HEK293T (cell line): ENCODE data around the gene STXBP1.
"Not testable (repeated sequence)": the region's sequence is repeated elsewhere in the genome, so short reads cannot be mapped to it uniquely, and the experiment has no call there.

Source experiments
- CTCF ChIA-PET: fragments of 350-600 bp; formaldehyde crosslinking; extraction: SDS; loops from one replicate; lab custom pipeline; 2021; ENCODE audit warnings: antibody characterized with exemption, inconsistent platforms; lab: Yijun Ruan, JAX
- POLR2A ChIA-PET: fragments of 350-600 bp; formaldehyde crosslinking; extraction: SDS; loops from one replicate; lab custom pipeline; 2020; ENCODE audit warnings: antibody characterized with exemption, inconsistent platforms; lab: Yijun Ruan, JAX
- DNase-seq: peaks from one replicate; pipeline ENCODE4 v3.0.0; 2012; ENCODE audit warnings: mixed read lengths; ENCODE audit errors: extremely low spot score
- ARNT ChIP-seq: fragments of 450-650 bp; IDR thresholded peaks from 2 replicates; pipeline ENCODE4 v1.6.1; 2017; ENCODE audit warnings: mild to moderate bottlenecking
- BHLHE40 ChIP-seq: fragments of 450-650 bp; IDR thresholded peaks from 2 replicates; pipeline ENCODE4 v1.6.1; 2016; ENCODE audit warnings: mild to moderate bottlenecking, moderate library complexity, borderline replicate concordance
- CTBP1 ChIP-seq: fragments of 450-650 bp; IDR thresholded peaks from 2 replicates; pipeline ENCODE4 v1.6.1; 2016; ENCODE audit warnings: borderline replicate concordance
- ELF4 ChIP-seq: fragments of 450-650 bp; IDR thresholded peaks from 2 replicates; pipeline ENCODE4 v1.6.1; 2017; ENCODE audit warnings: antibody characterized with exemption
- FOXA1 ChIP-seq: fragments of 450-650 bp; IDR thresholded peaks from 2 replicates; pipeline ENCODE4 v1.6.1; 2016; ENCODE audit warnings: mild to moderate bottlenecking
- FOXK2 ChIP-seq: fragments of 450-650 bp; IDR thresholded peaks from 2 replicates; pipeline ENCODE4 v1.6.1; 2016; ENCODE audit warnings: mild to moderate bottlenecking
- FOXM1 ChIP-seq: fragments of 450-650 bp; IDR thresholded peaks from 2 replicates; pipeline ENCODE4 v1.6.1; 2017; ENCODE audit warnings: mild to moderate bottlenecking, borderline replicate concordance
- HDGF ChIP-seq: fragments of 450-650 bp; IDR thresholded peaks from 2 replicates; pipeline ENCODE4 v1.6.1; 2017; ENCODE audit warnings: antibody characterized with exemption, borderline replicate concordance
- L3MBTL2 ChIP-seq: fragments of 450-650 bp; conservative IDR thresholded peaks from 2 replicates; pipeline ENCODE4 v1.6.1; 2016; ENCODE audit warnings: mild to moderate bottlenecking
- LEF1 ChIP-seq: fragments of 450-650 bp; IDR thresholded peaks from 2 replicates; pipeline ENCODE4 v1.6.1; 2017; ENCODE audit warnings: mild to moderate bottlenecking, borderline replicate concordance
- NFRKB ChIP-seq: fragments of 450-650 bp; IDR thresholded peaks from 2 replicates; pipeline ENCODE4 v1.6.1; 2016; ENCODE audit warnings: mild to moderate bottlenecking, moderate library complexity
- PKNOX1 ChIP-seq: fragments of 450-650 bp; IDR thresholded peaks from 2 replicates; pipeline ENCODE4 v1.6.1; 2016
- SP1 ChIP-seq: fragments of 450-650 bp; IDR thresholded peaks from 2 replicates; pipeline ENCODE4 v1.6.1; 2017
- SUZ12 ChIP-seq: fragments of 450-650 bp; IDR thresholded peaks from 2 replicates; pipeline ENCODE4 v1.6.1; 2016; ENCODE audit warnings: mild to moderate bottlenecking
- TARDBP ChIP-seq: fragments of 450-650 bp; IDR thresholded peaks from 2 replicates; pipeline ENCODE4 v1.6.1; 2016
- ZNF384 ChIP-seq: fragments of 450-650 bp; IDR thresholded peaks from 2 replicates; pipeline ENCODE4 v1.6.1; 2016

STXBP1 gene

DNA sequence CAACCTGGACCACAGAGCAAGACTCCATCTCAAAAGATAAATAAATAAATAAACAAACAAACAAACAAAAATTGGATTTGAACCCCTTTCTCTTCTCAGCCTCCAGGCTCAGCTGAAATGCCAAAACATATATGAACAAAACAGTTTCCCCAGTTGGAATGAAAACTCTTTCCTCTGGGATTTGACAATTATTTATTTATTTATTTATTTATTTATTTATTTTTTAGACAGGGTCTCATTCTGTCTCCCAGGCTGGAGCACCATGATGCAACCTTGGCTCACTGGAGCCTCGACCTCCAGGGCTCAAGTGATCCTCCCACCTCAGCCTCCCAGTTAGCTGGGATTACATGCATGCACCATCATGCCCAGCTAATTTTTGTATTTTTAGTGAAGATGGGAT, 6.0 kb upstream of the STXBP1 start:
- CTCF ChIA-PET, result no interaction called here
- TF ChIP-seq PKNOX1 (no peak), LEF1 (no peak), SP1 (no peak), CTBP1 (no peak), FOXA1 (no peak), FOXK2 (no peak), ZNF384 (no peak), ARNT (no peak), BHLHE40 (no peak), L3MBTL2 (no peak), TARDBP (no peak), HDGF (no peak), FOXM1 (no peak), NFRKB (no peak)
- POLR2A ChIA-PET, result no interaction called here
- DNase-seq, result no peak

DNA sequence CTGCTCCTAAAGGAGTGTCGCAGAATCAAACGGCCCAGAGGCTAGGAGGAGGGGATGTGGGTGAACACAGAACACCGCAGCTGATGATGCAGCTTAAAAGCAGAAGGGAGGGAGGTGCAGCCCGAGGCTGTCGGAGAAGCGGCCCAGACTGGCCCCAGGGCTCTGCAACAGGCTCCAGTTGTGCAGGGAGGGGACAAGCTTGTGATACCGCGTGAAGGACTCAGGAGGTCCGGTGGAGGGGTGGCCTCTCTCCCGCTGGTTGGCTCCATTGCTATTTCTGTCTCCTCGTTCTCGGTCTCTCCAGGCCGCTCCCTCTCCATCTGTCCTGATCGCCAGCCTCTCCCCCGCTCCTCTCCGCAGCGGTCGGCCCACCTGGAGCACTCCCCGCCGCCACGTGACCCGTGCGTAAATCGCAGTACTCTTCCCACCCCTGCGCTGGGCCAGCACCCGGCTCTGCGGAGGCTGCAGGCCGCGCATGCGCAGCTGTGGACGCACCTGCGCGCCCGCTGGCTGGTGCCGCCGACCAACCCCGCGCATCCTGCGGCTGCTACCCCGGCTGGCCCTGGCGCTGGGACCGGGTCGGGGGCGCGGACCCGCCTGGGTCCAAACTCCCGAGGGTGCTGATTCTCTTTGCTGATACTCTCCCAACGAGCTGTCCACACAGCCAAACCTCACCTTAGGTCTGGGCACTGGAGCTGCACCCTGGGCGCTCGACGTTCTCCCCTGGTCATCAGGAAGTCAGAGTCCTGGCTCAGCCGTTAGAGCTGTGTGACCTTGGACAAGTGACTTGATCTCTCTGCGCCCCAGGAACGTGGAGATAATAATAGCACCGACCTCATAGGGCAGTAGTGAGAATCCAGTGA, 3.7 kb upstream of the STXBP1 start:
- CTCF ChIA-PET, result interaction anchor here (0.8 to 1.6 kb wide), 3 partner anchors 18 to 127 kb away, joined by 3 to 5 read pairs (median 4); partner anchors contain the start of gene TOR2A
- POLR2A ChIA-PET, result interaction anchor here (0.7 to 1.3 kb wide), 7 partner anchors 14 to 127 kb away, joined by 3 to 8 read pairs (median 3); partner anchors contain the start of gene TOR2A
- peak; percentile 79 for TF ChIP-seq L3MBTL2
- TF ChIP-seq FOXM1, result no peak
- DNase-seq, result peak; percentile 89

- ChIA-PET CTCF (no interaction called here), POLR2A (interaction anchor here (0.7 to 1.5 kb wide), 4 partner anchors 8 to 124 kb away, joined by 3 to 5 read pairs (median 3); partner anchors contain the start of genes PTRH1, TOR2A and TTC16)
- TF ChIP-seq FOXK2, result no peak
- 0 out of 2 replicates have a peak, but pooled peaks have one; percentile 6 for TF ChIP-seq CTBP1
- no peak for DNase-seq
Measured at GRCh38 chr9:127611603-127611898, 526 bp upstream of the STXBP1 start.

DNA sequence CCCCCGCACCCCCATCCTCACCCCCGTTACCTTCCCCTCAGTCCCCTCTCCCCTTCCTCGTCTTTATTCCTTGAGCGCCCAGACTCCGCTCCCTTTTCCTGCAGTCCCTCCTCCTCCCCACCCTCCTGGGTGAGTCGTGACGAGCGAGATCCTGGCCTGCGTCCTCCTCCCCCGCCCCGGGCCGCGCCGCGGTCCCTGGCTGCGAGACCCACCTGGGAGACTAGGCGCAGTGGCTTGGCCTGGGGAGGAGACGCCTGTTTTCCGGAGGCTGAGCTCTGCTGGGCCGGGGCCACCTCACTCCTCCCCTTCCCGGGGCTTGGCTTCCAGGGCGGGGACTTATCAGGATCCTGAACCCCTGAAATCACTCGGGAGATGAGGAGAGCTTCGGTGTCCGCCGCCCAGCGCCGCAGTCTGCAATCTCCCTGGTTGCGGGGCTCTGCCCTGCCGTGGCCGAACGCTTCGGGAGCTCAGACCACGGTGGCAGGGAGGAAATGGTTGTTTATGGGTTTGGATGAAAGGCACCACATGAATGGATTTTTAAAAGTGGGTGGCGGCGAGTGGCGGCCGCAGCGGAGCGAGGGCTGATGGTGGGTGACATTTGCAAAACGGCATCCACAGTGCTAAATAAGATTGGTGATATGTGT, 984 bp downstream of the STXBP1 start:
- DNase-seq, result peak; percentile 53
- CTCF ChIA-PET, result no interaction called here
- TF ChIP-seq ZNF384, result no peak
- no peak for TF ChIP-seq SP1
- TF ChIP-seq ELF4, result no peak
- TF ChIP-seq CTBP1, result no peak
- TF ChIP-seq NFRKB, result no peak
- TF ChIP-seq SUZ12, result no peak
- TF ChIP-seq HDGF, result no peak
- TF ChIP-seq TARDBP, result no peak
- no peak for TF ChIP-seq LEF1
- no peak for TF ChIP-seq PKNOX1
- TF ChIP-seq BHLHE40, result no peak
- no peak for TF ChIP-seq ARNT
- TF ChIP-seq FOXA1, result no peak
- no peak for TF ChIP-seq FOXK2
- TF ChIP-seq FOXM1, result no peak
- no peak for TF ChIP-seq L3MBTL2
- POLR2A ChIA-PET, result interaction anchor here (0.9 kb wide), 1 partner anchor 172 kb away, joined by 3 read pairs; the partner anchor contains the start of gene CDK9

- CTCF ChIA-PET, result no interaction called here
- no peak for DNase-seq
- POLR2A ChIA-PET, result interaction anchor here (0.9 kb wide), 1 partner anchor 172 kb away, joined by 3 read pairs; the partner anchor contains the start of gene CDK9
- no peak for TF ChIP-seq PKNOX1
- no peak for TF ChIP-seq NFRKB
- no peak for TF ChIP-seq BHLHE40
- no peak for TF ChIP-seq HDGF
- TF ChIP-seq TARDBP, result no peak
- TF ChIP-seq FOXK2, result no peak
- TF ChIP-seq LEF1, result no peak
- no peak for TF ChIP-seq CTBP1
Measured at GRCh38 chr9:127613583-127613954, 1.5 kb downstream of the STXBP1 start.

DNA sequence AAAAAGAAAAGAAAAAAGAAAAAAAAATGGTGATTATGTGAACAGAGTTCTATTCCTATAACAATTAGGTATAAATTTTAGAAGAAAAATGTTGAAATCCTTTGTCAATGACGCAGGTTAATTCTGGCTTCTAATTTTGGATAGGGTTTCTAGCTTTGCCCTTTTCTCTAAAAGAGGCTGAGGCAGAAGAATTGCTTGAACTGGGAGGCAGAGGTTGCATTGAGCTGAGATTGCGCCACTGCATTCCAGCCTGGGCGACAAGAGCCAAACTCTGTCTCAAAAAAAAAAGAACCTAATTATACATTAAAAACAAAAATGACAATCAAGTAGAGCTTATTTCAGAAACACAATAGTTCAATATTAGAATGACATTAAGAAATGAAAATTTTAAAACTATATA, 2.9 kb downstream of the STXBP1 start:
- no peak for DNase-seq
- ChIA-PET CTCF (interaction anchor here (2.3 kb wide), 1 partner anchor 120 kb away, joined by 5 read pairs; the partner anchor contains the start of gene TOR2A), POLR2A (no interaction called here)
- no peak for TF ChIP-seq SP1

DNA sequence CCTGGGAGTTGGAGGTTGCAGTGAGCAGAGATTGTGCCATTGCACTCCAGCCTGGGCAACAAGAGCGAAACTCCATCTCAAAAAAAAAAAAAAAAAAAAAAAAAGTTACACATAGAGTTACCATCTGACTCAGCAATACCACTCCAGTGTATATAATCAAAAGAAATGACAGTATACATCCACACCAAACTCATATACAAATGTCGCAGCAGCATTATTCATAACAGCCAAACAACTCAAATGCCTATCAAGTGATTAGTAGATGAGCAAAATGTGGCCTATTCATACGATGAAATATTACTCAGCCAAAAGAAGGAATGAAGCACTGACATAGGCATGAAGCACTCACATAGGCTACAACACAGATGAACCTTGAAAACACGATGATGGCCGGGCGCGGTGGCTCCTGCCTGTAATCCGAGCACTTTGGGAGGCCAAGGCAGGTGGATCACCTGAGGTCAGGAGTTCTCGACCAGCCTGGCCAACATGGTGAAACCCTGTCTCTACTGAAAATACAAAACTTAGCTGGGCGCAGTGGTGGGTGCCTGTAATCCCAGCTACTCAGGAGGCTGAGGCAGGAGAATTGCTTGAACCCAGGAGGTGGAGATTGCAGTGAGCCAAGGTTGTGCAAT, 9.4 kb downstream of the STXBP1 start:
- POLR2A ChIA-PET, CTCF ChIA-PET, DNase-seq: not testable (repeated sequence)
